Transverse colon (tissue), 4 donors: ENCODE results near the gene EEPD1. TPM values are rescaled to one million over a fixed set of nuclear protein-coding genes. Genes with fewer than 3 reads are reported as not detected.

Experiments
- DNase-seq: peaks from one replicate; pipeline ENCODE4 v3.0.0-alpha.2; 2019
- H3K27ac ChIP-seq, 4 donors: fragments of 200-600 bp; sonication (generic); 2 replicates each; pipeline ENCODE4 v1.5.1; 2016 to 2018; ENCODE audit warnings: inconsistent platforms in 4 of 4
- H3K27me3 ChIP-seq: fragments of 200-600 bp; sonication (generic); 2 replicates; pipeline ENCODE4 v1.5.1; 2017; ENCODE audit warnings: inconsistent platforms
- H3K36me3 ChIP-seq, 4 donors: fragments of 200-600 bp; sonication (generic); 2 replicates each; pipeline ENCODE4 v1.5.1; 2017 to 2019; ENCODE audit warnings: inconsistent platforms in 4 of 4
- H3K4me1 ChIP-seq, 4 donors: fragments of 200-600 bp; sonication (generic); 2 replicates each; pipeline ENCODE4 v1.5.1; 2017 to 2020; ENCODE audit warnings: inconsistent platforms in 4 of 4
- H3K4me3 ChIP-seq, 4 donors: fragments of 200-600 bp; sonication (generic); 1 replicate in 1 of 4; 2 replicates in 3 of 4; pipeline versions ENCODE4 v1.5.1 to v1.6.1; 2017 to 2019; ENCODE audit warnings: inconsistent platforms in 4 of 4
- H3K9me3 ChIP-seq, 2 donors: fragments of 200-600 bp; sonication (generic); 2 replicates each; pipeline ENCODE4 v1.5.1; 2017 to 2019; ENCODE audit warnings: inconsistent platforms in 2 of 2
- CTCF ChIP-seq, 5 experiments: fragments of 200-600 bp in 3 of 5; fragments of 450-650 bp in 2 of 5; sonication (generic) in 3 of 5; IDR thresholded peaks; 1 replicate in 2 of 5; 2 replicates in 3 of 5; pipeline ENCODE4 v1.5.1; 2016 to 2017; ENCODE audit warnings: antibody characterized with exemption in 5 of 5, inconsistent platforms in 3 of 5, mild to moderate bottlenecking in 2 of 5, moderate library complexity in 1 of 5
- EP300 ChIP-seq: sonication (generic); formaldehyde crosslinking; IDR thresholded peaks from one replicate; pipeline ENCODE4 v1.6.1; 2017; ENCODE audit warnings: antibody characterized with exemption, low read depth
- POLR2A ChIP-seq: fragments of 450-650 bp; IDR thresholded peaks from one replicate; pipeline ENCODE4 v1.6.1; 2016; ENCODE audit warnings: antibody characterized with exemption, mild to moderate bottlenecking, moderate library complexity
- POLR2AphosphoS5 ChIP-seq, 3 donors: sonication (generic); formaldehyde crosslinking; IDR thresholded peaks; one replicate each; pipeline ENCODE4 v1.6.1; 2016; ENCODE audit warnings: antibody characterized with exemption in 3 of 3
- WGBS, 2 donors: methylation state at CpG; one replicate each; pipeline ENCODE4 v1.1.5; 2018; ENCODE audit warnings: low coverage in 1 of 2; 5-methylcytosine and 5-hydroxymethylcytosine counted together
- in situ Hi-C, 4 donors: fragments of 200-750 bp; cut with MboI; loops; one replicate each; pipeline versions ENCODE4 v1.15.0 to v1.15.1; 2017; ENCODE audit warnings: low sequenced_read_pairs in 3 of 4, low pct_ligation_motif_present in 1 of 4, low pct_unique_long_range_greater_than_20kb in 1 of 4
- intact Hi-C: fragments of 100-400 bp; cut with DNase I; formaldehyde crosslinking; loops from one replicate; pipeline ENCODE4 v1.15.1; 2023; ENCODE audit warnings: low total_unique reads
- total RNA-seq, 4 donors: library from RNA; depleted of rRNA; stranded (reverse); fragments of >200 nt; gene quantifications; one replicate each; pipeline ENCODE4 v1.1.0, GENCODE V29; 2016

The EEPD1 gene
- total RNA-seq, 4 donors from 2014 or later, result 16.2 to 36.2 (median 25.2) TPM

GRCh38 chr7:36167403-36168050 lies 14.5 kb downstream of the EEPD1 start:
- Histone ChIP-seq H3K27me3 (no peaks in the 10 kb centered on the region), H3K4me1 (peaks cover 0 to 11% (median 4%) of the 10 kb centered on the region in 4 donors), H3K36me3 (no peaks in the 10 kb centered on the region), H3K4me3 (no peak overlapping the region), H3K9me3 (no peaks in the 10 kb centered on the region), H3K27ac (no peak overlapping the region)
- intact Hi-C loops, result no loop called here
- TF ChIP-seq EP300, result no peak
- no peak for TF ChIP-seq POLR2AphosphoS5 (IDR thresholded peaks at IDR 0.05)
- TF ChIP-seq CTCF (IDR thresholded peaks at IDR 0.05), result no peak
- no peak for DNase-seq
- 95% methylated on average over 12 of the region's 12 CpGs; no CpG with 5 or more reads in 1 of the 2 donors for WGBS, 2 donors
- in situ Hi-C loops, result loop anchor here in 1 of 4 donors (25.0 kb wide), 1 partner anchor 120 kb away; no protein-coding TSS in a partner anchor

GRCh38 chr7:36171503-36171902 lies 18.4 kb downstream of the EEPD1 start:
- Histone ChIP-seq H3K4me1 (peaks cover 0 to 12% (median 4%) of the 10 kb centered on the region in 4 donors), H3K27ac (no peak overlapping the region), H3K27me3 (no peaks in the 10 kb centered on the region), H3K4me3 (no peak overlapping the region), H3K9me3 (no peaks in the 10 kb centered on the region), H3K36me3 (no peaks in the 10 kb centered on the region)
- intact Hi-C loops (no loop called here), in situ Hi-C loops (loop anchor here in 1 of 4 donors (25.0 kb wide), 1 partner anchor 116 kb away; no protein-coding TSS in a partner anchor)
- no peak for TF ChIP-seq EP300
- no peak for TF ChIP-seq POLR2AphosphoS5 (IDR thresholded peaks at IDR 0.05)
- no peak for TF ChIP-seq CTCF (IDR thresholded peaks at IDR 0.05)
- TF ChIP-seq POLR2A, result no peak
- no peak for DNase-seq
- whole genome bisulfite sequencing, 2 donors, result 44 to 76% methylated on average over 2 of the region's 2 CpGs

- peak; percentile 42 for DNase-seq
- Histone ChIP-seq H3K36me3 (no peaks in the 10 kb centered on the region), H3K9me3 (no peaks in the 10 kb centered on the region), H3K27me3 (no peaks in the 10 kb centered on the region), H3K27ac (peak overlapping the region; percentile 21 to 69 (median 53)), H3K4me3 (no peak overlapping the region), H3K4me1 (peaks cover 0 to 13% (median 4%) of the 10 kb centered on the region in 4 donors)
- in situ Hi-C loops, result no loop called here
- WGBS, 2 donors, result 67% methylated on average over 8 of the region's 8 CpGs; no CpG with 5 or more reads in 1 of the 2 donors
- TF ChIP-seq CTCF (IDR thresholded peaks at IDR 0.05) (no peak), EP300 (no peak), POLR2A (no peak), POLR2AphosphoS5 (IDR thresholded peaks at IDR 0.05) (no peak)
- intact Hi-C loops, result no loop called here
Observed at GRCh38 chr7:36175886-36176285, 22.8 kb downstream of the EEPD1 start.

- Histone ChIP-seq H3K4me1 (peaks cover 0 to 13% (median 4%) of the 10 kb centered on the region in 4 donors), H3K27ac (peak overlapping the region; percentile 21 to 69 (median 53)), H3K4me3 (no peak overlapping the region), H3K36me3 (no peaks in the 10 kb centered on the region), H3K27me3 (no peaks in the 10 kb centered on the region), H3K9me3 (no peaks in the 10 kb centered on the region)
- in situ Hi-C loops (no loop called here), intact Hi-C loops (no loop called here)
- 54 to 73% methylated on average over 4 of the region's 4 CpGs for WGBS, 2 donors
- TF ChIP-seq POLR2A, result no peak
- TF ChIP-seq POLR2AphosphoS5 (IDR thresholded peaks at IDR 0.05), result peak in 1 of 3 donors; percentile 38
- DNase-seq, result no peak
Observed at GRCh38 chr7:36176697-36177096, 23.6 kb downstream of the EEPD1 start.
